ENCODE data around the gene PJA2. TPM values are rescaled to one million over a fixed set of nuclear protein-coding genes. Genes with fewer than 3 reads are reported as not detected.

The PJA2 gene
- total RNA-seq, 4 donors from 2014 or later = 95.4 to 159 (median 134) TPM

DNA sequence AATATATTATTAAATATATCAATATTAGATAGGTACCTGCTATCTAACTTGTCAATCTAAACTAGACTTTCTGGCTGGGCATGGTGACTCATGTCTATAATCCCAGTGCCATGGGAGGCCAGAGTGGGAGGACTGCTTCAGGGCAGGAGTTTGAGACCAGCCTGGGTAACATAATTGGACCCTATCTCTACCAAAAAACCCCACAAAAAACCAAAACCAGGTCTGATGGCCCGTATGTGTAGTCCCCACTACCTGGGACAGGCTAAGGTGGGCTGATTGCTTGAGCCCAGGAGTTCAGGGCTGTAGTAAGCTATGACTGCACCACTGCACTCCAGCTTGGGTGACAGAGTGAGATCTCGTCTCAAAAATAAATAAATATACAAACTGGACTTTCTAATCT, 55.0 kb downstream of the PJA2 start:
- Histone ChIP-seq H3K27ac (no peak overlapping the region), H3K27me3 (no peaks in the 10 kb centered on the region), H3K4me1 (peaks cover 0 to 33% (median 7%) of the 10 kb centered on the region in 4 donors), H3K9me3 (no peaks in the 10 kb centered on the region), H3K4me3 (no peak overlapping the region), H3K36me3 (peaks cover 0 to 19% (median 0%) of the 10 kb centered on the region in 3 donors)
- 86 to 92% methylated on average over 2 of the region's 2 CpGs for WGBS, 2 donors
- TF ChIP-seq EP300 (IDR thresholded peaks at IDR 0.05) = no peak
- no peak for TF ChIP-seq POLR2A (IDR thresholded peaks at IDR 0.05)
- TF ChIP-seq, protein P1, sequence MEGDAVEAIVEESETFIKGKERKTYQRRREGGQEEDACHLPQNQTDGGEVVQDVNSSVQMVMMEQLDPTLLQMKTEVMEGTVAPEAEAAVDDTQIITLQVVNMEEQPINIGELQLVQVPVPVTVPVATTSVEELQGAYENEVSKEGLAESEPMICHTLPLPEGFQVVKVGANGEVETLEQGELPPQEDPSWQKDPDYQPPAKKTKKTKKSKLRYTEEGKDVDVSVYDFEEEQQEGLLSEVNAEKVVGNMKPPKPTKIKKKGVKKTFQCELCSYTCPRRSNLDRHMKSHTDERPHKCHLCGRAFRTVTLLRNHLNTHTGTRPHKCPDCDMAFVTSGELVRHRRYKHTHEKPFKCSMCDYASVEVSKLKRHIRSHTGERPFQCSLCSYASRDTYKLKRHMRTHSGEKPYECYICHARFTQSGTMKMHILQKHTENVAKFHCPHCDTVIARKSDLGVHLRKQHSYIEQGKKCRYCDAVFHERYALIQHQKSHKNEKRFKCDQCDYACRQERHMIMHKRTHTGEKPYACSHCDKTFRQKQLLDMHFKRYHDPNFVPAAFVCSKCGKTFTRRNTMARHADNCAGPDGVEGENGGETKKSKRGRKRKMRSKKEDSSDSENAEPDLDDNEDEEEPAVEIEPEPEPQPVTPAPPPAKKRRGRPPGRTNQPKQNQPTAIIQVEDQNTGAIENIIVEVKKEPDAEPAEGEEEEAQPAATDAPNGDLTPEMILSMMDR (IDR thresholded peaks at IDR 0.05) = no peak
- no peak for DNase-seq (ENCODE audit: low spot score in 2 of 2)

DNA sequence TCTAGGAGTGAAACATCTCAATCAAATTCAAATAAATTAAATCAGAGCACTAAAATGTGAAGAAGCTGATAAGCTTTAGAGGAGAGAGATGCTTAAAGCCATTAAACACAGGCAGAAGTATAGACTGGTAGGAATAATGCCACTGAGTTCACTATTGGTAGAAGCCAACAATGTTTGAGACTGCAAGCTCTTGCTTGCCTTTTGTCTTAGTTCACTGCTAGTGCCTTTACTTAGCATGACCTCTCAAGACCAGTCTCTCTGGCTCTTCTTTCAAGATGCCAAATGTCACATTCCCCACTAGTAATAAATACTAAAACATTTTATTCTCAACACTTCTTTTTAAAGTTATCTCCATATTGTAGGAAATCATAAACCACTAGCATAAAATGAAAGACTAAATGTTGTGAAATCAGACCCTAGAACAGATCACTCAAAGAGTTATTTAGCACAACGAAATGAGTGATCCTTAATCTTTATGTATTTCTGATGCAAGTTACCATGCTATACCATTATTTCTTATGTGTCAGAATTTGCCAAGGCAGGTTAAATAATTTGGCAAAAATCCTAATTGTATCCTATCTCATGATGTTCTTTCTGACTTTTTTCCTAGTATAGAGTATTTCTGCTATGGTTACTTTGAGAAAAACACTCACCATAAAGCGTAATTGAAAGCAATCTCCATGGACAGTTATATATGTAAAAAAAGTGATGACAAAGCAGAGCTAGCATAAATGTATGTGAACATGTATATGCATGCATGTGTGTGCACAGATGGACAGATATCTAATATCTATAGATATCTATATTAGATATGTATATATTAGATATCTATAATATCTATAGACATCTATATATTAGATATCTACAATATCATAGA, 57.5 kb downstream of the PJA2 start:
- Histone ChIP-seq H3K36me3 (peaks cover 0 to 32% (median 0%) of the 10 kb centered on the region in 3 donors), H3K4me1 (peaks cover 0 to 50% (median 3%) of the 10 kb centered on the region in 4 donors), H3K27me3 (no peaks in the 10 kb centered on the region), H3K4me3 (no peak overlapping the region), H3K27ac (peak overlapping the region in 1 of 4 donors; percentile 9), H3K9me3 (no peaks in the 10 kb centered on the region)
- TF ChIP-seq EP300 (IDR thresholded peaks at IDR 0.05) (no peak), POLR2A (IDR thresholded peaks at IDR 0.05) (no peak)
- TF ChIP-seq, protein P1 (IDR thresholded peaks at IDR 0.05) = no peak
- WGBS, 2 donors = 80% methylated on average over 2 of the region's 2 CpGs
- no peak for DNase-seq (ENCODE audit: low spot score in 2 of 2)

DNA sequence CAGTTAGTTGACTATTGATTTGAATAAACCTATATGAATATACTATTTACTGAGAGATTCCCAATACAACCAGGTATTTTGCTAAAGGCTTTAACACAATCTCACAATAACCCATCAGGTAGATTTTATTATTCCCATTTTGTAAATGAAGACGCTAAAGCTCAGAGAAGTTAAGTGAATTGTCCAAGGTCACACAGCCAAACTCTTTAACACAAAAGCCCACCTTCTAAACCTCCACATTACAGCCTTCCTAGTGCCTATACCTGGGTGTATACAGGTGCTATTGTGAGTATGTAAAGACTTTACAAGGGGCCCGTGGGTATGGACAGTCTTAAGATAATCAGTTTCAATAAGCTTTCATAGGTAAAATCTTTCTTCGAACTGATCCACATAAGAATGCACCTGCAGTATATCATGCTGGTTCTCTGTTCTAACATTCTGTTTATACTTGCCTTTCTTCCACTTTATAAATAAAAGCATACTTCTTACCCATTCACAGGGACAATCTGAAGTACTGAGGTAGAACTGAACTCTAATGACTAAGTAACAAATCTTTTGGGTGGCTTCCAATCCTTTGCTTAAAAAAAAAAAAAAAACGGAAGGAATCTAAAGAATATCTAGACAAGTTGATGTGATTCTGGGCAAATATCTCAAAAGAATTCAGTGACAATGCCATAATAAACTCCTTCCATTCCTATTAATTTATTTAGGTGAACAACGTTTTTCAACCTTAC, 59.1 kb downstream of the PJA2 start:
- Histone ChIP-seq H3K36me3 (peaks cover 0 to 37% (median 0%) of the 10 kb centered on the region in 3 donors), H3K27me3 (no peaks in the 10 kb centered on the region), H3K9me3 (no peaks in the 10 kb centered on the region), H3K27ac (no peak overlapping the region), H3K4me3 (no peak overlapping the region), H3K4me1 (peaks cover 0 to 55% (median 0%) of the 10 kb centered on the region in 4 donors)
- DNase-seq (ENCODE audit: low spot score in 2 of 2) = no peak
- TF ChIP-seq, protein P1 (IDR thresholded peaks at IDR 0.05) = no peak
- TF ChIP-seq POLR2A (IDR thresholded peaks at IDR 0.05) (no peak), EP300 (IDR thresholded peaks at IDR 0.05) (no peak)
- WGBS, 2 donors = 68 to 69% methylated on average over 5 of the region's 5 CpGs

DNA sequence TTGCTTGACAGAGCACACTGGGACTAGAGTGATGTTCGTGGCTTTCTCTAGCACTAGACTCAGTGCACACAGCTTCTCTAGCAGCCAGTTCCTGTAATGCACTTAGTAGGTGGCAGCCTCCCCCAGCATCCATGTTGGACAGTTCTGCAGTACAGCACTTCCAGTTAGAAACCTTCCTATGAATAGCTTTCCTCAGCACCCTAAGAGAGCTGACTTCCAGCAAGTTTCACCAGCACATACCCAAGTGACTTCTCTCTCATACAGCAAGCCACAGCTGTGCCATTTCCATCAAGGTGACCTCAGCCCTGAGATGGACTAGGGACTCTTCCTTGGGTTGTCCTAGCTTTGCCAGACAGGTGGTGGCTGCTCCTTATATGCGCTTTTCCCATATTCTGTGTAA, 60.4 kb downstream of the PJA2 start:
- WGBS, 2 donors = 80 to 91% methylated on average over 2 of the region's 2 CpGs
- TF ChIP-seq POLR2A (IDR thresholded peaks at IDR 0.05) (no peak), EP300 (IDR thresholded peaks at IDR 0.05) (no peak)
- TF ChIP-seq, protein P1 (IDR thresholded peaks at IDR 0.05) = no peak
- no peaks in the 10 kb centered on the region for H3K9me3 ChIP-seq
- no peak overlapping the region for H3K27ac ChIP-seq
- H3K4me3 ChIP-seq = no peak overlapping the region
- H3K36me3 ChIP-seq = peaks cover 0 to 39% (median 0%) of the 10 kb centered on the region in 3 donors
- peaks cover 0 to 60% (median 0%) of the 10 kb centered on the region in 4 donors for H3K4me1 ChIP-seq
- no peaks in the 10 kb centered on the region for H3K27me3 ChIP-seq
- no peak for DNase-seq (ENCODE audit: low spot score in 2 of 2)

Measured in tibial nerve (tissue), 4 donors.